CD4-positive, alpha-beta T cell (primary cell): ENCODE measurements around the gene ITGA4. TPM values are rescaled to one million over a fixed set of nuclear protein-coding genes. Genes with fewer than 3 reads are reported as not detected.
A peak's percentile ranks its signal among the peaks of the same experiment; 100 is the strongest.

Experiments used
- ATAC-seq: fragments of 200-7000 bp; cut with Tn5 transposase; one replicate; pipeline ENCODE4 v1.10.0; 2022; ENCODE audit warnings: mild to moderate bottlenecking; ENCODE audit not compliant: poor library complexity
- CTCF ChIA-PET: fragments of 350-600 bp; sonication (Branson Sonifier 250); formaldehyde crosslinking; loops from one replicate; lab custom pipeline; 2021; ENCODE audit warnings: antibody characterized with exemption, inconsistent platforms; lab: Charles Lee
- POLR2A ChIA-PET: fragments of 350-600 bp; sonication (Branson Sonifier 250); formaldehyde crosslinking; loops from one replicate; lab custom pipeline; 2021; ENCODE audit warnings: antibody characterized with exemption, inconsistent platforms; lab: Charles Lee
- DNase-seq, 14 experiments: peaks; one replicate each; pipeline ENCODE4 v3.0.0-alpha.2; 2013 to 2020; ENCODE audit warnings: mixed read lengths in 2 of 14
- H3K27ac ChIP-seq, 2 donors: one replicate each; pipeline versions ENCODE4 v1.5.1 to v1.7.0; 2013; ENCODE audit warnings: low read length in 2 of 2, low read depth in 1 of 2, mild to moderate bottlenecking in 1 of 2
- H3K27me3 ChIP-seq, 2 experiments: 1 replicate in 1 of 2; 2 replicates in 1 of 2; pipeline versions ENCODE4 v1.6.1 to v1.7.0; 2013; ENCODE audit warnings: low read length in 2 of 2, control low read depth in 1 of 2, mild to moderate bottlenecking in 1 of 2, moderate library complexity in 1 of 2; ENCODE audit not compliant: insufficient read depth in 2 of 2, control insufficient read depth in 1 of 2
- H3K36me3 ChIP-seq: one replicate; pipeline ENCODE4 v1.6.1; 2013; ENCODE audit warnings: low read length, control low read depth; ENCODE audit not compliant: insufficient read depth
- H3K4me1 ChIP-seq: one replicate; pipeline ENCODE4 v1.6.1; 2013; ENCODE audit warnings: low read length, control low read depth; ENCODE audit not compliant: insufficient read depth
- H3K4me3 ChIP-seq: one replicate; pipeline ENCODE4 v1.5.1; 2013; ENCODE audit warnings: mild to moderate bottlenecking, low read length, moderate library complexity
- H3K9me3 ChIP-seq, 2 experiments: 1 replicate in 1 of 2; 2 replicates in 1 of 2; pipeline versions ENCODE4 v1.6.1 to v1.7.0; 2013; ENCODE audit warnings: low read length in 2 of 2, mild to moderate bottlenecking in 2 of 2, control low read depth in 1 of 2, moderate library complexity in 1 of 2; ENCODE audit not compliant: control insufficient read depth in 1 of 2, insufficient read depth in 1 of 2
- H3K27ac Mint-ChIP-seq: one replicate; pipeline ENCODE4 v1.8.0; 2020; ENCODE audit warnings: mixed read lengths
- H3K27me3 Mint-ChIP-seq: one replicate; pipeline ENCODE4 v1.8.0; 2021; ENCODE audit warnings: mixed read lengths
- H3K36me3 Mint-ChIP-seq: one replicate; pipeline ENCODE4 v1.8.0; 2021; ENCODE audit warnings: low read depth, mixed read lengths
- H3K4me1 Mint-ChIP-seq: one replicate; pipeline ENCODE4 v1.8.0; 2021; ENCODE audit warnings: low read depth, mixed read lengths
- H3K4me3 Mint-ChIP-seq: one replicate; pipeline ENCODE4 v1.8.0; 2020; ENCODE audit warnings: mild to moderate bottlenecking, mixed read lengths
- H3K9me3 Mint-ChIP-seq: one replicate; pipeline ENCODE4 v1.8.0; 2020; ENCODE audit warnings: mixed read lengths
- CTCF ChIP-seq: fragments of 200-600 bp; IDR thresholded peaks from one replicate; pipeline ENCODE4 v1.8.0; 2022; ENCODE audit warnings: antibody characterized with exemption, mild to moderate bottlenecking
- intact Hi-C, 2 experiments: fragments of 100-400 bp; cut with DNase I in 1 of 2; cut with micrococcal nuclease in 1 of 2; formaldehyde crosslinking; loops; one replicate each; pipeline versions ENCODE4 v1.15.1 to v1.9.0; 2023 to 2025; cut with DNase I, micrococcal nuclease
- total RNA-seq, 174 experiments: library from RNA in 2 of 174; stranded (reverse) in 2 of 174; gene quantifications; one replicate each; pipeline ENCODE4 v1.2.3 and lab custom pipeline; 2021 to 2026

The ITGA4 gene
- total RNA-seq, 2 experiments from 2014 or later = 79.4 to 79.5 TPM

- peak in 5 of 14 experiments; percentile 5 to 57 (median 24) for DNase-seq
- Mint-ChIP-seq H3K9me3 (no peaks in the 10 kb centered on the region), H3K4me3 (peak overlapping the region; percentile 12), H3K36me3 (peaks cover 93% of the 10 kb centered on the region), H3K27ac (peak overlapping the region; percentile 77), H3K4me1 (peaks cover 55% of the 10 kb centered on the region), H3K27me3 (no peaks in the 10 kb centered on the region)
- H3K4me1 ChIP-seq = peaks cover 19% of the 10 kb centered on the region
- peak; percentile 55 for ATAC-seq
- no peaks in the 10 kb centered on the region for H3K27me3 ChIP-seq
- intact Hi-C loops = no loop called here
- no peak overlapping the region for H3K4me3 ChIP-seq
- peaks cover 79% of the 10 kb centered on the region for H3K36me3 ChIP-seq
- TF ChIP-seq CTCF = no peak
- CTCF ChIA-PET = interaction anchor here (1.3 to 1.6 kb wide), 2 partner anchors 12 to 120 kb away, joined by 3 read pairs; no protein-coding TSS in a partner anchor
- peak overlapping the region in 1 of 2 donors; percentile 11 for H3K27ac ChIP-seq
- POLR2A ChIA-PET = interaction anchor here (0.6 kb wide), 1 partner anchor 9 kb away, joined by 4 read pairs; no protein-coding TSS in a partner anchor
- H3K9me3 ChIP-seq = no peaks in the 10 kb centered on the region
Observed at GRCh38 chr2:181517685-181518301, 60.6 kb downstream of the ITGA4 start.

GRCh38 chr2:181520253-181520652 lies 63.1 kb downstream of the ITGA4 start:
- intact Hi-C loops = loop anchor here in 1 of 2 experiments (5.0 kb wide), 1 partner anchor 38 kb away; no protein-coding TSS in a partner anchor
- Mint-ChIP-seq H3K27me3 (no peaks in the 10 kb centered on the region), H3K36me3 (peaks cover 90% of the 10 kb centered on the region), H3K27ac (no peak overlapping the region), H3K4me3 (no peak overlapping the region), H3K9me3 (no peaks in the 10 kb centered on the region), H3K4me1 (peaks cover 30% of the 10 kb centered on the region)
- H3K27ac ChIP-seq = no peak overlapping the region
- no peaks in the 10 kb centered on the region for H3K9me3 ChIP-seq
- H3K4me3 ChIP-seq = no peak overlapping the region
- H3K36me3 ChIP-seq = peaks cover 78% of the 10 kb centered on the region
- H3K27me3 ChIP-seq = no peaks in the 10 kb centered on the region
- ChIA-PET POLR2A (no interaction called here), CTCF (no interaction called here)
- ATAC-seq (no peak), DNase-seq (no peak)
- peaks cover 15% of the 10 kb centered on the region for H3K4me1 ChIP-seq
- TF ChIP-seq CTCF = no peak

DNA sequence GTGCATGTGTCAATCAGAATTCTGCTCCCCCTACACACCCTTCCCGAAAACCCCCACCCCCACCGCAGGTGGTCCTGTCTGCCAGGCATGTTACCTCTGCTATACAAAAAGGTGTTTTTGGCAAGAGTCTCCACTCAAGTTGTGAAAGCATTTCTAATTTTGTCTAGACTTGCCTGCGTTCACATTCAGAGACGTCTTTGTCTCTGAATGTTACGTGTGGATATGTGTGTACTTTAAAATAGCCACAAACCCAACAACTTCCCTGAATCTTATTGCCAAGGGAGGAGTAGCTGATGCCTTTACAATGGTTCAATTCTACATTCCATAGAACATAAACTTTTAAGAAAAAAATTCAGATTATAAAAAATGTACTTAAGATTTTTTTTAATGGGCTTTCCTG lies 66.6 kb downstream of the ITGA4 start:
- no peaks in the 10 kb centered on the region for H3K27me3 Mint-ChIP-seq
- no peak overlapping the region for H3K4me3 Mint-ChIP-seq
- no peak overlapping the region for H3K27ac ChIP-seq
- H3K4me1 Mint-ChIP-seq = no peaks in the 10 kb centered on the region
- no peaks in the 10 kb centered on the region for H3K4me1 ChIP-seq
- H3K36me3 Mint-ChIP-seq = peaks cover 91% of the 10 kb centered on the region
- ChIA-PET CTCF (no interaction called here), POLR2A (no interaction called here)
- DNase-seq = no peak
- no peaks in the 10 kb centered on the region for H3K27me3 ChIP-seq
- TF ChIP-seq CTCF = no peak
- no peaks in the 10 kb centered on the region for H3K9me3 ChIP-seq
- H3K27ac Mint-ChIP-seq = no peak overlapping the region
- H3K9me3 Mint-ChIP-seq = no peaks in the 10 kb centered on the region
- no peak for ATAC-seq
- intact Hi-C loops = loop anchor here in 1 of 2 experiments (5.0 kb wide), 1 partner anchor 41 kb away; no protein-coding TSS in a partner anchor
- no peak overlapping the region for H3K4me3 ChIP-seq
- H3K36me3 ChIP-seq = peaks cover 92% of the 10 kb centered on the region
